Hepatocyte (in vitro differentiated cells): ENCODE results near the gene RPL39L. TPM values are rescaled to one million over a fixed set of nuclear protein-coding genes. Genes with fewer than 3 reads are reported as not detected.

ENCODE experiments used
- DNase-seq: peaks from one replicate; pipeline ENCODE4 v3.0.0-alpha.2; 2016; ENCODE audit warnings: low spot score
- H2AFZ ChIP-seq: fragments of 200-600 bp; sonication (generic); 2 replicates; pipeline ENCODE4 v1.6.0; 2016; ENCODE audit warnings: antibody characterized with exemption, mild to moderate bottlenecking
- H3K27ac ChIP-seq: fragments of 200-600 bp; sonication (generic); 2 replicates; pipeline ENCODE4 v1.5.1; 2016; ENCODE audit warnings: mild to moderate bottlenecking
- H3K27me3 ChIP-seq: fragments of 200-600 bp; sonication (generic); 2 replicates; pipeline ENCODE4 v1.6.1; 2016
- H3K36me3 ChIP-seq: fragments of 200-600 bp; sonication (generic); replicated peaks from 2 replicates; pipeline ENCODE4 v1.5.1; 2016; ENCODE audit warnings: low read depth; ENCODE audit not compliant: insufficient read depth
- H3K4me1 ChIP-seq: fragments of 200-600 bp; sonication (generic); 2 replicates; pipeline ENCODE4 v1.5.1; 2016; ENCODE audit warnings: mild to moderate bottlenecking, moderate library complexity; ENCODE audit not compliant: insufficient read depth
- H3K4me2 ChIP-seq: fragments of 200-600 bp; sonication (generic); 2 replicates; pipeline ENCODE4 v1.6.0; 2016
- H3K4me3 ChIP-seq: fragments of 200-600 bp; sonication (generic); 2 replicates; pipeline ENCODE4 v1.5.1; 2016; ENCODE audit warnings: mild to moderate bottlenecking
- H3K79me2 ChIP-seq: fragments of 200-600 bp; sonication (generic); 2 replicates; pipeline ENCODE4 v1.6.0; 2017; ENCODE audit warnings: mild to moderate bottlenecking
- H3K9me2 ChIP-seq: fragments of 200-600 bp; sonication (generic); replicated peaks from 2 replicates; pipeline ENCODE4 v1.6.0; 2017; ENCODE audit warnings: mild to moderate bottlenecking; ENCODE audit not compliant: insufficient read depth
- H3K9me3 ChIP-seq: fragments of 200-600 bp; sonication (generic); 2 replicates; pipeline ENCODE4 v1.5.1; 2016; ENCODE audit warnings: low read depth, mild to moderate bottlenecking
- H4K20me1 ChIP-seq: fragments of 200-600 bp; sonication (generic); 2 replicates; pipeline ENCODE4 v1.6.0; 2016; ENCODE audit warnings: mild to moderate bottlenecking; ENCODE audit not compliant: insufficient read depth, poor library complexity, severe bottlenecking
- CTCF ChIP-seq: fragments of 200-600 bp; sonication (generic); IDR thresholded peaks from 2 replicates; pipeline ENCODE4 v1.5.1; 2016; ENCODE audit warnings: antibody characterized with exemption, mild to moderate bottlenecking; ENCODE audit not compliant: poor library complexity
- EZH2 ChIP-seq: fragments of 200-600 bp; sonication (generic); IDR thresholded peaks from 2 replicates; pipeline ENCODE4 v1.6.1; 2016; ENCODE audit warnings: antibody characterized with exemption, mild to moderate bottlenecking, borderline replicate concordance
- EZH2phosphoT487 ChIP-seq: fragments of 200-600 bp; sonication (generic); IDR thresholded peaks from one replicate; pipeline ENCODE4 v1.6.1; 2018; ENCODE audit warnings: antibody characterized with exemption, mild to moderate bottlenecking, low read depth, moderate library complexity; ENCODE audit not compliant: unreplicated experiment, severe bottlenecking
- WGBS: methylation state at CpG from one replicate; pipeline ENCODE4 v1.1.6; 2016; ENCODE audit warnings: low lambda C conversion rate; ENCODE audit errors: missing lambda C conversion rate; 5-methylcytosine and 5-hydroxymethylcytosine counted together
- polyA plus RNA-seq: library from polyadenylated mRNA; unstranded; fragments of >200 nt; fragmentation: Nextera tagmentation; extraction: Ambion mirVana; gene quantifications from 2 replicates; pipeline ENCODE4 v1.2.1, GENCODE V29; 2016
- total RNA-seq: library from RNA; depleted of rRNA; stranded (reverse); fragments of >200 nt; gene quantifications from 2 replicates; pipeline ENCODE4 v1.2.3, GENCODE V29; 2014

RPL39L gene
- total and polyA plus RNA-seq, 2 experiments from 2014 or later: 9.7 to 11.1 TPM

GRCh38 chr3:187073581-187074098 is 65.7 kb downstream of the RPL39L start:
- no peaks in the 10 kb centered on the region for H3K27me3 ChIP-seq
- no peaks in the 10 kb centered on the region for H3K36me3 ChIP-seq
- H3K27ac ChIP-seq: no peak overlapping the region
- no peak overlapping the region for H2AFZ ChIP-seq
- WGBS: 84% methylated on average over 5 of the region's 5 CpGs
- peaks cover 4% of the 10 kb centered on the region for H3K79me2 ChIP-seq
- H3K4me1 ChIP-seq: peaks cover 5% of the 10 kb centered on the region
- H4K20me1 ChIP-seq: no peaks in the 10 kb centered on the region
- no peak overlapping the region for H3K4me3 ChIP-seq
- TF ChIP-seq EZH2phosphoT487 (no peak), EZH2 (no peak), CTCF (no peak)
- no peaks in the 10 kb centered on the region for H3K9me3 ChIP-seq
- no peak for DNase-seq
- H3K4me2 ChIP-seq: no peak overlapping the region
- H3K9me2 ChIP-seq: no peaks in the 10 kb centered on the region

GRCh38 chr3:187072511-187072910 is 66.8 kb downstream of the RPL39L start:
- no peak for TF ChIP-seq EZH2phosphoT487
- TF ChIP-seq EZH2: no peak
- TF ChIP-seq CTCF: no peak
- no peaks in the 10 kb centered on the region for H4K20me1 ChIP-seq

GRCh38 chr3:187072102-187072501 is 67.2 kb downstream of the RPL39L start:
- 88% methylated on average over 3 of the region's 3 CpGs for WGBS
- Histone ChIP-seq H3K9me2 (no peaks in the 10 kb centered on the region), H3K9me3 (no peaks in the 10 kb centered on the region), H3K36me3 (no peaks in the 10 kb centered on the region), H2AFZ (no peak overlapping the region), H3K79me2 (peaks cover 9% of the 10 kb centered on the region), H3K4me2 (no peak overlapping the region), H4K20me1 (no peaks in the 10 kb centered on the region), H3K4me3 (no peak overlapping the region), H3K4me1 (peaks cover 7% of the 10 kb centered on the region), H3K27ac (peak overlapping the region; percentile 21), H3K27me3 (no peaks in the 10 kb centered on the region)
- TF ChIP-seq EZH2phosphoT487 (no peak), CTCF (no peak), EZH2 (no peak)
- no peak for DNase-seq

More at GRCh38 chr3:187072511-187072910, 66.8 kb downstream of the RPL39L start:
- Histone ChIP-seq H3K36me3 (no peaks in the 10 kb centered on the region), H3K4me2 (no peak overlapping the region), H3K9me3 (no peaks in the 10 kb centered on the region), H3K9me2 (no peaks in the 10 kb centered on the region), H3K27ac (peak overlapping the region; percentile 32), H3K79me2 (peaks cover 7% of the 10 kb centered on the region), H2AFZ (no peak overlapping the region), H3K4me1 (peaks cover 7% of the 10 kb centered on the region), H3K4me3 (no peak overlapping the region), H3K27me3 (no peaks in the 10 kb centered on the region)
- WGBS: 53% methylated on average over 5 of the region's 5 CpGs
- DNase-seq: peak; percentile 42

Other genes starting within 250 kb of the RPL39L start
- gene ST6GAL1, start 209.0 kb downstream of the RPL39L start, total RNA-seq: 109 and 136 TPM in 2 replicates
- 36.6 and 57.5 TPM in 2 replicates for gene ST6GAL1, start 209.0 kb downstream of the RPL39L start, polyA plus RNA-seq
- not detected in 2 replicates for gene RTP1, start 58.0 kb upstream of the RPL39L start, total RNA-seq
- gene RTP1, start 58.0 kb upstream of the RPL39L start, polyA plus RNA-seq: not detected in 2 replicates
- 25.1 and 29.0 TPM in 2 replicates for gene MASP1, start 152.2 kb upstream of the RPL39L start, total RNA-seq
- 18.1 and 23.3 TPM in 2 replicates for gene MASP1, start 152.2 kb upstream of the RPL39L start, polyA plus RNA-seq
- gene RTP4, start 228.9 kb upstream of the RPL39L start, total RNA-seq: 1.8 and 3.9 TPM in 2 replicates
- gene RTP4, start 228.9 kb upstream of the RPL39L start, polyA plus RNA-seq: 1.9 and 2.0 TPM in 2 replicates